HG02642 (cell line): ENCODE results near the gene UBE3B.

ENCODE experiments used
- ATAC-seq: cut with Tn5 transposase; IDR thresholded peaks from one replicate; pipeline ENCODE4 v1.9.1; 2021; ENCODE audit warnings: mild to moderate bottlenecking; ENCODE audit not compliant: unreplicated experiment, poor library complexity

Gene UBE3B

DNA sequence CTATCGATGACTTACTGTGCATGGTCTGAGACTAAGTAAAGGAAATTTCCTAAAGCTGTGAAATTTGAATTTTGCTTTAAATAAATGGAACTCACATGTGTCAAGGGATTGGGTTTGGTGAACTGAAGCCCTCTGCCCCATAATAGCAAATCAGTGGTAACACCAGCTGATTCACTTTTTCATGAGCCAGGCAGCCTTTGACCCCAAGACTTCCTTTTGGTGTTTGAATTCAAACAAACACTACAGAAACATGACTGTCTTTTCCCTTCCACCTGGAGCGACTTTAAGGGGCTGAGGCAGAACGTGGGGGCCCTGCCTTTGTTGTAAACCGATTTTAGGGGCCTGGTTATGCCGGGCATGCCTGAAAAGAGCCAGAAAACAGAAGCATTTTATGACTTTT is 29.2 kb upstream of the UBE3B start:
- no peak for ATAC-seq

- no peak for ATAC-seq
Observed at GRCh38 chr12:109448707-109449390, 28.6 kb upstream of the UBE3B start.

DNA sequence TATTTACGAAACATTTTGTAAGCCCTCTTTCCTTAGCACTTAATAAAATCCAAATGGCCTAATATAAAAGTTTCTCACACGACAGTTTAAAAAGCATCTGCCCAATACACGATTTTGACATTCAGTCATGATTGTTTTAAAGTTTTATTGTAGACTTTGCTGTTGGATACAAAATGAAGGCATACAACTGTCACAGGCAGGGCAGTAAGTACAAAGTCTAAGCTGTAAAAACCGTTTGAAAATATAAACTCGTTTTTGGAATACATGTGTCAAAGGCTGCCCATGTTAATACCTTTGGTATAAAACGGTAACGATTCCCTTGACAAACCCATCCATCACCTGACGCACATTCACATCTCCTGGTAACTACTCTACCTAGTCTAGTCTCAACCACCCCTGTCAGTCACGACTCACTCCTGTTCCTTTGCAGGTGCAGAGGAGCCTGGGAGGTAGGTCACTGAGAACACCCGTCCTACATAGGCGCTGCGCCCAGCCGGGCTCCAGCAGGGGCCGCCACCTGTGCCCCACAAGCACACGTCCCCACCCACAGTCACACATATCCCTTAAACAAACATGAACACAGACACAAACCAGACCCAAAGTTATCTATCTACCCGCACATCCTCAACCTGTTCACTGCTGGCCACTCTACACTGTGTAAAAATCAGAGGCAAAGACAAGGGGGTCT is 27.4 kb upstream of the UBE3B start:
- ATAC-seq = no peak

DNA sequence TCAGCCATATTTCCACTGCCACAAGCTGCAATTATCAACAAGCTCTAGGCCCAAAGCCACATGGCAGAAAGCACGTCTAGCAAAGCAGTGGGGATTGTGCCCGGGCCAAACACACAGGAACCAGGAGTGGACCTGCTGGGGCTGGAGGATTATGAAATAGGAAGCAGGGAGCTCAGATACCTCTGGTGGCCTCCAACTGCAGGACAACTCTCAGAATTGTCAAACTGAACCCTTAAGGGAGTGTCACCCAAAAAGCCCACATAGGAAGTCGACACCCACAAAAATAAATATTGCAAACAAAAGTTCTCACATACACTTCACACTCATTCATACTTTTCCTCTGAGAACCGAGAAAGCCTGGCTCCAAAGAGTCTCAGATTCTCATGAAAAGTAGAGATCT is 26.5 kb upstream of the UBE3B start:
- ATAC-seq = no peak

GRCh38 chr12:109451400-109451799 is 26.0 kb upstream of the UBE3B start:
- ATAC-seq = no peak

GRCh38 chr12:109452489-109452888 is 24.9 kb upstream of the UBE3B start:
- ATAC-seq = no peak

- ATAC-seq = no peak
Observed at GRCh38 chr12:109455706-109456105, 21.7 kb upstream of the UBE3B start.

- ATAC-seq = no peak
Observed at GRCh38 chr12:109458086-109458485, 19.3 kb upstream of the UBE3B start.

GRCh38 chr12:109458771-109459208 is 18.6 kb upstream of the UBE3B start:
- no peak for ATAC-seq

DNA sequence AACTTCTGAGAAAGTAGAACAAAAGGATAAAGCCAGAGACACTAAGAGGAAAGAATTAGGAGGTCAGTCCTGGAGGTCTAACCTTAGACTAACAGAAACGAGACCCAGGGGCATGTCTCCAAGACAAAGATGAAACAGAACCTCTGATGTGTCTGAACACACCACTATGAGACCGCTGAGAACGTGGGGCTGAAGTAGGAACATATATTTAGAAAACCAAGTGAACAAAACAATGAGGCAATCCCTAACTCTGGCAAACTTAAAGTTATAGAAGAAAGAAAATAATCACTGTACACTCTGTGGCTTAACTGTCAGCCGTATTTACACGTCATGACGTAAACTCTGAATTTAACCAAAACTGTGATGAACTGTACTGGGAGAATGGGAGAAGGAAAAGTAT is 18.2 kb upstream of the UBE3B start:
- no peak for ATAC-seq

DNA sequence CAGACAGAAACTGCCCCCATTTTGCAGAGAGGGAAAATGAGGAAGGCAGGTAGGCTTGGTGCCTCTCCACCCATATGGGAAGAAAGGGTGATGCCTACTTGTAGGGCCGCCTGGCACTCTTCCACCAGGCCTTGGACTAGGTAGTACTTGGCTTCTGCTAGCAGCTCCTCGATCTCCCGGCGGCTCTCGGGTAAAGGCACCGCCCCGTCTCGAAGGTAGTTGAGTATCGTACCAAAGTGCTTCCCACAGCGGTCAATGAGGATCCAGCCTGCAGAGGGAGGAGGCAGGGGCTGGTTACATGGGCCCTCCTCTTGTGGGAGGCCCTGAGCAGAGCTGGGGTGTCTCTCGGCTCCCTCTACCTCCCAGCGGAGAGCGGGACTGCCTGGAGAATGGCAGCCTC is 16.9 kb upstream of the UBE3B start:
- no peak for ATAC-seq

GRCh38 chr12:109461049-109461845 is 16.2 kb upstream of the UBE3B start:
- no peak for ATAC-seq

- no peak for ATAC-seq
Observed at GRCh38 chr12:109461846-109462756, 15.3 kb upstream of the UBE3B start.

GRCh38 chr12:109462868-109463692 is 14.4 kb upstream of the UBE3B start:
- no peak for ATAC-seq

GRCh38 chr12:109463756-109464155 is 13.7 kb upstream of the UBE3B start:
- no peak for ATAC-seq

DNA sequence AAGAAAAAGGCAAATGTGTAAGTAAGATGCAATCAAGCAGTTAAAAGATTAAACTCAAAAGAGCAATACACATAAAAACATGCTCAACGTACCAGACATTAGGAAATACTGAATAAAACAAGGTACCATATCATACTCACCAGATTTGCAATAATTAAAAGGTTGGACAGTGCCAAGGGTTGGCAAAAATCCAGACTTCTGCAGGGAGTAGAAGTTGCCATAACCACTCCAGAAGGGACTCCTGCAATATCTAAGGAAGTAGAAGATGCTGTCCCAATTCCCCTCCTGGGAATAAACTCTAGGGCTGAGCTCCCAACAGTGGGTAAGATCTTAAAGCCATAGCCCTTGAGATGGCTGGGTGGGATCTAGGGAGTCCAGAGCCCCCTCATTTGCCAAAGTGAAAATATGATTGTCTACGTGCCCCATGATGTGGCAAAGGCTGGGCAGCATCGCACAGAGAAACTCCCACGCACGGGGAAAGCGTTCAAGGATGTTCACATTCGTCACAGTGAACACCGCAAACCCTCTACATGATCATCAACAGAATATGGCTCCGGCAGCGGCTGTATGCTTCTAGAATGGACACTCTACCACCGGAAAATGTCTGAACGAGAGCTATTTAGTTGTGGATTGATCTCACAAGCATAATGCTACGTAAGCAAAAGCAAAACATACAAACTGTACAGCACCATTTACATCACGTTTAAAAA is 12.6 kb upstream of the UBE3B start:
- ATAC-seq = no peak

- ATAC-seq = no peak
Observed at GRCh38 chr12:109466305-109466704, 11.1 kb upstream of the UBE3B start.

- ATAC-seq = no peak
Observed at GRCh38 chr12:109466821-109467220, 10.6 kb upstream of the UBE3B start.
